H9 (cell line): Measurements from ENCODE around the gene DOCK10. TPM values are rescaled to one million over a fixed set of nuclear protein-coding genes. Genes with fewer than 3 reads are reported as not detected.

Experiments
- DNase-seq: peaks from one replicate; pipeline ENCODE4 v3.0.0-alpha.2; 2017
- H2AFZ ChIP-seq: one replicate; pipeline ENCODE4 v1.6.1; 2013; ENCODE audit warnings: mild to moderate bottlenecking, low read length, control low read depth, moderate library complexity
- H2AK5ac ChIP-seq: 2 replicates; pipeline ENCODE4 v1.6.1; 2013; ENCODE audit warnings: low read length, control low read depth, mixed read lengths; ENCODE audit not compliant: insufficient read length
- H2BK120ac ChIP-seq: one replicate; pipeline ENCODE4 v1.6.1; 2013; ENCODE audit warnings: low read depth, mild to moderate bottlenecking, low read length, control low read depth, inconsistent platforms; ENCODE audit not compliant: poor library complexity, severe bottlenecking
- H2BK12ac ChIP-seq: 2 replicates; pipeline ENCODE4 v1.6.1; 2013; ENCODE audit warnings: low read length, control low read depth, mixed read lengths, low read depth; ENCODE audit not compliant: insufficient read length
- H2BK15ac ChIP-seq: 2 replicates; pipeline ENCODE4 v1.6.1; 2013; ENCODE audit warnings: low read depth, low read length, control low read depth
- H2BK20ac ChIP-seq: one replicate; pipeline ENCODE4 v1.6.1; 2013; ENCODE audit warnings: low read depth, mild to moderate bottlenecking, low read length, control low read depth, inconsistent platforms; ENCODE audit not compliant: poor library complexity, severe bottlenecking
- H2BK5ac ChIP-seq: 2 replicates; pipeline ENCODE4 v1.6.1; 2013; ENCODE audit warnings: low read length, control low read depth, mixed read lengths; ENCODE audit not compliant: insufficient read length
- H3K14ac ChIP-seq: 2 replicates; pipeline ENCODE4 v1.6.1; 2013; ENCODE audit warnings: low read length, control low read depth; ENCODE audit not compliant: insufficient read depth
- H3K18ac ChIP-seq: 2 replicates; pipeline ENCODE4 v1.6.1; 2013; ENCODE audit warnings: low read depth, mild to moderate bottlenecking, mixed read lengths, low read length, control low read depth; ENCODE audit not compliant: insufficient read length
- H3K23ac ChIP-seq: 2 replicates; pipeline ENCODE4 v1.6.1; 2013; ENCODE audit warnings: low read length, control low read depth, mixed read lengths, low read depth; ENCODE audit not compliant: insufficient read length
- H3K23me2 ChIP-seq: 2 replicates; pipeline ENCODE4 v1.6.1; 2013; ENCODE audit warnings: low read depth, mild to moderate bottlenecking, mixed read lengths, low read length, control low read depth; ENCODE audit not compliant: insufficient read length, poor library complexity, severe bottlenecking
- H3K27ac ChIP-seq: 2 replicates; pipeline ENCODE4 v1.5.1; 2013; ENCODE audit warnings: low read length, control low read depth, mixed read lengths, low read depth; ENCODE audit not compliant: insufficient read length
- H3K27me3 ChIP-seq: 2 replicates; pipeline ENCODE4 v1.6.1; 2013; ENCODE audit warnings: low read length, control low read depth, inconsistent platforms; ENCODE audit not compliant: insufficient read depth
- H3K4ac ChIP-seq: 2 replicates; pipeline ENCODE4 v1.6.1; 2013; ENCODE audit warnings: low read depth, mild to moderate bottlenecking, control low read depth, inconsistent platforms, low read length, moderate library complexity
- H3K4me1 ChIP-seq: 2 replicates; pipeline ENCODE4 v1.6.1; 2013; ENCODE audit warnings: low read length, control low read depth, inconsistent platforms; ENCODE audit not compliant: insufficient read depth
- H3K4me2 ChIP-seq: 2 replicates; pipeline ENCODE4 v1.6.1; 2013; ENCODE audit warnings: low read length, control low read depth, mixed read lengths; ENCODE audit not compliant: insufficient read length, insufficient read depth
- H3K56ac ChIP-seq: 2 replicates; pipeline ENCODE4 v1.6.1; 2013; ENCODE audit warnings: low read depth, mild to moderate bottlenecking, mixed read lengths, low read length, control low read depth; ENCODE audit not compliant: insufficient read length
- H3K79me1 ChIP-seq: 2 replicates; pipeline ENCODE4 v1.6.1; 2013; ENCODE audit warnings: low read depth, mild to moderate bottlenecking, moderate library complexity, low read length, control low read depth, inconsistent platforms; ENCODE audit not compliant: insufficient read depth, poor library complexity, severe bottlenecking
- H3K79me2 ChIP-seq: 2 replicates; pipeline ENCODE4 v1.6.1; 2013; ENCODE audit warnings: low read length, control low read depth, inconsistent platforms; ENCODE audit not compliant: insufficient read depth
- H3K9ac ChIP-seq: 2 replicates; pipeline ENCODE4 v1.6.1; 2013; ENCODE audit warnings: low read length, control low read depth, mixed read lengths; ENCODE audit not compliant: insufficient read length; ENCODE audit errors: extremely low read depth
- H3K9me3 ChIP-seq: one replicate; pipeline ENCODE4 v1.6.1; 2013; ENCODE audit warnings: low read depth, low read length, inconsistent platforms; ENCODE audit not compliant: control insufficient read depth
- H3T11ph ChIP-seq: one replicate; pipeline ENCODE4 v1.6.1; 2013; ENCODE audit warnings: mild to moderate bottlenecking, low read length, control low read depth, inconsistent platforms
- H4K20me1 ChIP-seq: one replicate; pipeline ENCODE4 v1.6.1; 2013; ENCODE audit not compliant: control insufficient read depth, insufficient read length, insufficient read depth
- H4K5ac ChIP-seq: 2 replicates; pipeline ENCODE4 v1.6.1; 2013; ENCODE audit warnings: low read depth, mild to moderate bottlenecking, mixed read lengths, low read length, control low read depth; ENCODE audit not compliant: insufficient read length
- H4K8ac ChIP-seq: replicated peaks from 2 replicates; pipeline ENCODE4 v1.6.1; 2013; ENCODE audit warnings: low read length, control low read depth, mixed read lengths, low read depth; ENCODE audit not compliant: insufficient read length
- H4K91ac ChIP-seq: 2 replicates; pipeline ENCODE4 v1.6.1; 2013; ENCODE audit warnings: low read depth, mild to moderate bottlenecking, moderate library complexity, mixed read lengths, low read length, control low read depth; ENCODE audit not compliant: insufficient read length
- H3K27ac Mint-ChIP-seq, 3 experiments: 2 replicates in 2 of 3; 3 replicates in 1 of 3; pipeline ENCODE4 v1.8.0; 2020 to 2021; ENCODE audit warnings: mixed read lengths in 3 of 3, mild to moderate bottlenecking in 1 of 3, moderate library complexity in 1 of 3
- H3K27me3 Mint-ChIP-seq: 2 replicates; pipeline ENCODE4 v1.8.0; 2021; ENCODE audit warnings: low read depth, mild to moderate bottlenecking, moderate library complexity, mixed read lengths
- H3K36me3 Mint-ChIP-seq, 3 experiments: 2 replicates in 2 of 3; 3 replicates in 1 of 3; pipeline ENCODE4 v1.8.0; 2020 to 2021; ENCODE audit warnings: low read depth in 3 of 3, mixed read lengths in 3 of 3; ENCODE audit not compliant: insufficient read depth in 1 of 3
- H3K4me1 Mint-ChIP-seq, 2 experiments: 2 replicates each; pipeline ENCODE4 v1.8.0; 2020; ENCODE audit warnings: mixed read lengths in 2 of 2
- H3K4me3 Mint-ChIP-seq, 2 experiments: 2 replicates in 1 of 2; 3 replicates in 1 of 2; pipeline ENCODE4 v1.8.0; 2020 to 2021; ENCODE audit warnings: mild to moderate bottlenecking in 2 of 2, mixed read lengths in 2 of 2, moderate library complexity in 1 of 2
- H3K9me3 Mint-ChIP-seq, 2 experiments: 2 replicates in 1 of 2; 3 replicates in 1 of 2; pipeline ENCODE4 v1.8.0; 2020; ENCODE audit warnings: mild to moderate bottlenecking in 2 of 2, mixed read lengths in 2 of 2, moderate library complexity in 1 of 2
- CTCF ChIP-seq: fragments of 200-600 bp; sonication (generic); conservative IDR thresholded peaks from 3 replicates; pipeline ENCODE4 v1.8.0; 2021; ENCODE audit warnings: antibody characterized with exemption, mild to moderate bottlenecking
- WGBS: extraction: QIAGEN DNeasy Blood & Tissue Kit; methylation state at CpG from one replicate; pipeline ENCODE4 v1.1.7; 2013; ENCODE audit warnings: missing lambda C conversion rate, low lambda C conversion rate, mixed read lengths; ENCODE audit not compliant: insufficient read length; ENCODE audit errors: extremely low coverage; 5-methylcytosine and 5-hydroxymethylcytosine counted together
- total RNA-seq: library from RNA; stranded (reverse); gene quantifications from 2 replicates; pipeline ENCODE4 v1.2.1, GENCODE V29; 2021

Gene DOCK10
- total RNA-seq, 1 experiment from 2014 or later: 0.79 TPM

- Histone ChIP-seq H3K79me2 (no peaks in the 10 kb centered on the region), H3K4me2 (no peak overlapping the region), H2BK5ac (no peak overlapping the region), H2AFZ (no peak overlapping the region), H3T11ph (no peak overlapping the region), H3K14ac (no peak overlapping the region), H3K9ac (no peak overlapping the region), H2BK20ac (no peak overlapping the region), H3K23ac (no peak overlapping the region), H3K56ac (no peak overlapping the region), H3K79me1 (no peaks in the 10 kb centered on the region), H3K18ac (no peak overlapping the region), H2BK12ac (no peak overlapping the region), H3K9me3 (no peaks in the 10 kb centered on the region), H2BK120ac (no peak overlapping the region), H4K8ac (no peak overlapping the region), H2BK15ac (no peak overlapping the region), H3K27me3 (no peaks in the 10 kb centered on the region), H4K20me1 (no peaks in the 10 kb centered on the region), H4K5ac (no peak overlapping the region), H2AK5ac (no peak overlapping the region), H3K23me2 (no peaks in the 10 kb centered on the region), H3K4ac (no peak overlapping the region), H3K4me1 (no peaks in the 10 kb centered on the region), H3K27ac (no peak overlapping the region), H4K91ac (no peak overlapping the region)
- TF ChIP-seq CTCF: no peak
- Mint-ChIP-seq H3K36me3 (no peaks in the 10 kb centered on the region), H3K27me3 (no peaks in the 10 kb centered on the region), H3K4me3 (no peak overlapping the region), H3K4me1 (peaks cover 10 to 17% of the 10 kb centered on the region in 2 experiments), H3K27ac (0 out of 7 replicates have a peak overlapping the region, but pooled peaks of 1 of the 3 experiments have one; percentile 50), H3K9me3 (no peaks in the 10 kb centered on the region)
- no CpG with 5 or more reads among the region's 2 CpGs for WGBS
- no peak for DNase-seq
These were observed 32.5 kb downstream of the DOCK10 start for GRCh38 chr2:225009768-225010167.
